ENCODE data around the gene TAOK1. TPM values are rescaled to one million over a fixed set of nuclear protein-coding genes. Genes with fewer than 3 reads are reported as not detected.

The TAOK1 gene
- total and polyA plus RNA-seq, 10 of the 15 experiments (the other 5 are each of a cell fraction or from before 2014, with no cell fraction given) = 2.0 to 27.1 (median 11.8) TPM

GRCh38 chr17:29588562-29589411, 198.6 kb downstream of the TAOK1 start (continued):
- TF ChIP-seq RBBP5 (conservative IDR thresholded peaks at IDR 0.05) = no peak
- no peak for TF ChIP-seq CEBPZ (IDR thresholded peaks at IDR 0.05; ENCODE audit: low read depth, low read length)
- TF ChIP-seq RELB (IDR thresholded peaks at IDR 0.05; ENCODE audit: low read depth) = no peak
- no peak for TF ChIP-seq PRDM15 (CRISPR knock-in tag; IDR thresholded peaks at IDR 0.05)
- no peak for TF ChIP-seq HSF1 (IDR thresholded peaks at IDR 0.05; ENCODE audit: low read depth, low read length)
- TF ChIP-seq MYB (IDR thresholded peaks at IDR 0.05; ENCODE audit: borderline replicate concordance, low read depth, low read length) = no peak
- TF ChIP-seq NFIC (IDR thresholded peaks at IDR 0.05; ENCODE audit: low read depth, low read length) = no peak
- TF ChIP-seq ZNF622 (IDR thresholded peaks at IDR 0.05) = no peak
- peak in 1 of 2 experiments; percentile 73; a peak in 2 of 4 replicates for TF ChIP-seq BHLHE40 (IDR thresholded peaks at IDR 0.05; ENCODE audit: borderline replicate concordance in 1 of 2, low read depth in 2 of 2, low read length in 1 of 2)
- no peak for TF ChIP-seq NFYB (IDR thresholded peaks at IDR 0.05; ENCODE audit: insufficient read depth, low read depth, low read length)
- no peak for TF ChIP-seq CHD1 (IDR thresholded peaks at IDR 0.05; ENCODE audit: low read depth, low read length)
- 0 out of 2 replicates have a peak, but pooled peaks have one; percentile 22 for TF ChIP-seq NBN (IDR thresholded peaks at IDR 0.05)
- TF ChIP-seq YBX1 (IDR thresholded peaks at IDR 0.05) = no peak
- no peak for TF ChIP-seq ATF2 (IDR thresholded peaks at IDR 0.05; ENCODE audit: low read length)

Measured in GM12878 (cell line).